ENCODE data around the gene ZNF638.
"Not testable (repeated sequence)": the region's sequence is repeated elsewhere in the genome, so short reads cannot be mapped to it uniquely, and the experiment has no call there.

The ZNF638 gene

GRCh38 chr2:71417300-71418202 is 86.0 kb downstream of the ZNF638 start:
- DNase-seq = peak; percentile 36

GRCh38 chr2:71419145-71419544 is 87.6 kb downstream of the ZNF638 start:
- DNase-seq = no peak

- no peak for DNase-seq
These were observed 88.4 kb downstream of the ZNF638 start for GRCh38 chr2:71419976-71420375.

GRCh38 chr2:71422786-71423185 is 91.2 kb downstream of the ZNF638 start:
- DNase-seq = no peak

- DNase-seq = no peak
These were observed 92.3 kb downstream of the ZNF638 start for GRCh38 chr2:71423817-71424420.

- no peak for DNase-seq
These were observed 95.1 kb downstream of the ZNF638 start for GRCh38 chr2:71426721-71427120.

GRCh38 chr2:71428472-71429383 is 97.1 kb downstream of the ZNF638 start:
- no peak for DNase-seq

GRCh38 chr2:71445142-71445541 is 113.6 kb downstream of the ZNF638 start:
- DNase-seq = not testable (repeated sequence)

GRCh38 chr2:71446505-71446904 is 114.9 kb downstream of the ZNF638 start:
- DNase-seq = no peak

- no peak for DNase-seq
These were observed 117.8 kb downstream of the ZNF638 start for GRCh38 chr2:71449343-71449742.

- no peak for DNase-seq
These were observed 120.1 kb downstream of the ZNF638 start for GRCh38 chr2:71451705-71452104.

- DNase-seq = peak; percentile 82
These were observed 121.0 kb downstream of the ZNF638 start for GRCh38 chr2:71452565-71452964.

- peak; percentile 62 for DNase-seq
These were observed 122.0 kb downstream of the ZNF638 start, which contains the start of gene DYSF for GRCh38 chr2:71453404-71454220. TSS of gene DYSF (plus strand) at chr2:71453561.

- no peak for DNase-seq
These were observed 122.8 kb downstream of the ZNF638 start for GRCh38 chr2:71454221-71455010.

- peak; percentile 56 for DNase-seq
These were observed 123.6 kb downstream of the ZNF638 start for GRCh38 chr2:71455011-71455740.

- DNase-seq = peak; percentile 53
These were observed 124.4 kb downstream of the ZNF638 start for GRCh38 chr2:71455741-71456569.

GRCh38 chr2:71456617-71457016 is 125.0 kb downstream of the ZNF638 start:
- DNase-seq = no peak

- no peak for DNase-seq
These were observed 125.7 kb downstream of the ZNF638 start for GRCh38 chr2:71457123-71457915.

- no peak for DNase-seq
These were observed 126.3 kb downstream of the ZNF638 start for GRCh38 chr2:71457923-71458322.

Measured in NCI-H69 (cell line).